A673 (cell line): Measurements from ENCODE around the gene DPYD. TPM values are rescaled to one million over a fixed set of nuclear protein-coding genes. Genes with fewer than 3 reads are reported as not detected.

ENCODE experiments used
- BruUV-seq: library from RNA; stranded (reverse); fragments of 400-500 nt; replicated peaks from 2 replicates; lab custom pipeline; 2021; lab: Mats Ljungman, UMichigan
- CTCF ChIA-PET: fragments of 300-600 bp; sonication (Branson Sonifier 250); formaldehyde crosslinking; loops from one replicate; lab custom pipeline; 2022; ENCODE audit warnings: antibody characterized with exemption; lab: Charles Lee
- POLR2A ChIA-PET: fragments of 300-600 bp; sonication (Branson Sonifier 250); formaldehyde crosslinking; loops from one replicate; lab custom pipeline; 2022; ENCODE audit warnings: antibody characterized with exemption; ENCODE audit not compliant: low non-redundant PET; lab: Charles Lee
- DNase-seq: peaks from one replicate; pipeline ENCODE4 v3.0.0-alpha.2; 2015; ENCODE audit warnings: low spot score
- H3K27ac ChIP-seq: fragments of 200-600 bp; sonication (generic); 2 replicates; pipeline ENCODE4 v1.5.1; 2016; ENCODE audit warnings: mixed run types, low read depth, mild to moderate bottlenecking, mixed read lengths, antibody characterized with exemption, low read length; ENCODE audit not compliant: poor library complexity, severe bottlenecking
- H3K27me3 ChIP-seq: fragments of 200-600 bp; sonication (generic); replicated peaks from 2 replicates; pipeline ENCODE4 v1.6.1; 2017; ENCODE audit warnings: mixed run types, low read depth, mild to moderate bottlenecking, mixed read lengths, antibody characterized with exemption, low read length; ENCODE audit not compliant: insufficient read depth, poor library complexity
- H3K36me3 ChIP-seq: fragments of 200-600 bp; sonication (generic); 2 replicates; pipeline ENCODE4 v1.6.1; 2016; ENCODE audit warnings: mixed run types, mild to moderate bottlenecking, mixed read lengths, antibody characterized with exemption, low read length; ENCODE audit not compliant: insufficient read depth, poor library complexity, severe bottlenecking
- H3K4me1 ChIP-seq: fragments of 200-600 bp; sonication (generic); 2 replicates; pipeline ENCODE4 v1.6.1; 2017; ENCODE audit warnings: mixed run types, mild to moderate bottlenecking, mixed read lengths, antibody characterized with exemption, low read length; ENCODE audit not compliant: insufficient read depth, poor library complexity, severe bottlenecking
- H3K4me3 ChIP-seq: fragments of 200-600 bp; sonication (generic); 2 replicates; pipeline ENCODE4 v1.5.1; 2016; ENCODE audit warnings: low read depth, mixed run types, mild to moderate bottlenecking, mixed read lengths, low read length; ENCODE audit not compliant: poor library complexity, severe bottlenecking
- H3K9me3 ChIP-seq: fragments of 200-600 bp; sonication (generic); 2 replicates; pipeline ENCODE4 v1.6.1; 2016; ENCODE audit warnings: mixed run types, low read depth, mild to moderate bottlenecking, mixed read lengths, antibody characterized with exemption, low read length; ENCODE audit not compliant: poor library complexity, severe bottlenecking
- EZH2 ChIP-seq: fragments of 200-600 bp; sonication (generic); IDR thresholded peaks from 2 replicates; pipeline ENCODE4 v1.6.1; 2017; ENCODE audit warnings: borderline replicate concordance, low read depth, mild to moderate bottlenecking, mixed read lengths, antibody characterized with exemption, low read length; ENCODE audit not compliant: poor library complexity, severe bottlenecking
- intact Hi-C: fragments of 100-400 bp; cut with micrococcal nuclease; formaldehyde crosslinking; loops from one replicate; pipeline ENCODE4 v1.10.0; 2022; ENCODE audit not compliant: unreplicated experiment
- total RNA-seq: library from RNA; stranded (reverse); gene quantifications from 2 replicates; pipeline ENCODE4 v1.2.3, GENCODE V29; 2021
- TF ChIP-seq, protein P1 (sequence below): fragments of 300-800, 200-600 bp; sonication (generic); conservative IDR thresholded peaks from 2 replicates; pipeline ENCODE4 v1.5.1; 2017; ENCODE audit warnings: low read depth, mild to moderate bottlenecking, antibody characterized with exemption, low read length, moderate library complexity, mixed read lengths

DPYD gene
- total RNA-seq, 1 experiment from 2014 or later, result 13.4 TPM

DNA sequence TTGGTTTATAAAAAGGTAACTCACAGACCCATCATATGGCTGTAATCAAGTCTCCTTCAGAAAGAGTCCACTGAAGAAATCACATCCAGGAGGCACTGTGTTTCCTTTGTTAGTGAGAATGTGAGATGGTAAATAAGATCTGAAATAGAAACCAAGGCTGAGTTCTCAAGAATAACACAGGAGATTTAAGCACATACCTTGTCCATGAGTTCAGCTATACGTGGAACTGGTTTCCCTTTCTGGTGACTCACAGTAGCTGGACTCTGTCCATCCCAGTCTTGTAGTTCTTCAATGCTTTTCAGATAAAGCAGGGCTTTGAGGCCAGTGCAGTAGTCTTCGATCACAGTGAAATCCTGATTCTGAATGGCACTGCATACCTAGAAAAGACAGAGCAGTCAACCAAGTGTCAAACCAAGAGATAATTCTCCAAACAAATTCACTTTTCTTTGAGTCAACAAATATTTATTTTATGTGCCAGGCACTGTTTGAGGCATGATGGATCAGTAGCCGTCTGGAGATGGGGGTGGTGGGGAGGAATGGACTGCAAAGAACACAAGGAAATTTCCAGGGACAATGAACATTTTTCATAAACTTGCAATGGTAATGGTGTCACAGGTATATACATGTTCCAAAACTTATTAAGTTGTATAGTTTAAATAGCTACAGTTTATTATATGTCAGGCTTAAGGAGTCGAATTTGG lies 727.8 kb downstream of the DPYD start:
- CTCF ChIA-PET, result no interaction called here
- intact Hi-C loops, result loop anchor here (5.0 to 10.0 kb wide), 2 partner anchors 632 to 859 kb away; no protein-coding TSS in a partner anchor
- Histone ChIP-seq H3K9me3 (no peaks in the 10 kb centered on the region), H3K4me1 (peaks cover 36% of the 10 kb centered on the region), H3K36me3 (no peaks in the 10 kb centered on the region), H3K27me3 (no peaks in the 10 kb centered on the region), H3K27ac (no peak overlapping the region), H3K4me3 (no peak overlapping the region)
- POLR2A ChIA-PET, result no interaction called here
- TF ChIP-seq, protein P1, sequence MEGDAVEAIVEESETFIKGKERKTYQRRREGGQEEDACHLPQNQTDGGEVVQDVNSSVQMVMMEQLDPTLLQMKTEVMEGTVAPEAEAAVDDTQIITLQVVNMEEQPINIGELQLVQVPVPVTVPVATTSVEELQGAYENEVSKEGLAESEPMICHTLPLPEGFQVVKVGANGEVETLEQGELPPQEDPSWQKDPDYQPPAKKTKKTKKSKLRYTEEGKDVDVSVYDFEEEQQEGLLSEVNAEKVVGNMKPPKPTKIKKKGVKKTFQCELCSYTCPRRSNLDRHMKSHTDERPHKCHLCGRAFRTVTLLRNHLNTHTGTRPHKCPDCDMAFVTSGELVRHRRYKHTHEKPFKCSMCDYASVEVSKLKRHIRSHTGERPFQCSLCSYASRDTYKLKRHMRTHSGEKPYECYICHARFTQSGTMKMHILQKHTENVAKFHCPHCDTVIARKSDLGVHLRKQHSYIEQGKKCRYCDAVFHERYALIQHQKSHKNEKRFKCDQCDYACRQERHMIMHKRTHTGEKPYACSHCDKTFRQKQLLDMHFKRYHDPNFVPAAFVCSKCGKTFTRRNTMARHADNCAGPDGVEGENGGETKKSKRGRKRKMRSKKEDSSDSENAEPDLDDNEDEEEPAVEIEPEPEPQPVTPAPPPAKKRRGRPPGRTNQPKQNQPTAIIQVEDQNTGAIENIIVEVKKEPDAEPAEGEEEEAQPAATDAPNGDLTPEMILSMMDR, result no peak
- TF ChIP-seq EZH2, result no peak
- BruUV-seq, result no TSS peak
- DNase-seq, result no peak

DNA sequence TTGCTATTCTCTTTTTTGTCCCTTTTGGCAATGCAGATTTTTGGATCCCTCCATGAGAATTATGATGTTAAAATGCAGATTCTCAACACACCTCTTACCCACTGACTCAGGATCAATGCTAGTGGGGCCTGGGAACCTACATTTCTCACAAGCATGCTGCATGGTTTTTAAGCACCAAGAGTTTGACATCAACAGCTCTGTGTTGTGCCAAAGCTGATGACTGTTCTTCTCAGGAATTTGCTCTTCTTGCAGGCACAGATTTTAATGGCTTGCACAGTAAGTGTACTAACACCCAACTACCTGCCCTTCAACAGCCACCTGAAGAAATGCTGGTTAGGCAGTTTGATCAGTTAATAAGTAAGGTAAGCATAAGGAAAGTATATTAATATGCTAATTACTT lies 730.5 kb downstream of the DPYD start:
- ChIA-PET CTCF (no interaction called here), POLR2A (no interaction called here)
- peaks cover 23% of the 10 kb centered on the region for H3K4me1 ChIP-seq
- no peaks in the 10 kb centered on the region for H3K27me3 ChIP-seq
- no peak overlapping the region for H3K4me3 ChIP-seq
- H3K36me3 ChIP-seq, result no peaks in the 10 kb centered on the region
- intact Hi-C loops, result loop anchor here (5.0 to 10.0 kb wide), 2 partner anchors 634 to 862 kb away; no protein-coding TSS in a partner anchor
- no peak for DNase-seq
- BruUV-seq, result no TSS peak
- no peaks in the 10 kb centered on the region for H3K9me3 ChIP-seq
- H3K27ac ChIP-seq, result no peak overlapping the region
- TF ChIP-seq EZH2, result no peak
- TF ChIP-seq, protein P1, result no peak

DNA sequence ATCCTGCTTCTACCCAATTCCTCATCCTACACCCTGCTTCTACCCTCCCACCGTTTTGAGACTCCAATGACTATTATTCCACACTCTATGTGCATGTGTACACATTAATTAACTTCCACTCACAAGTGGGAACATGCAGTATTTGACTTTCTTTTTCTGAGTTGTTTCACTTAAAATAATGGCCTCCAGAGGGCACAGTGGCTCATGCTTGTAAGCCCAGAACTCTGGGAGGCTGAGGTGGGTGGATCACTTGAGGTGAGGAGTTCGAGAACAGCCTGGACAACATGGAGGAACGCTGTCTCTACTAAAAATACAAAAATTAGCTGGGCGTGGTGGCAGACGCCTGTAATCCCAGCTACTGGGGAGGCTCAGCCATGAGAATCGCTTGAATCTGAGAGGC lies 734.5 kb downstream of the DPYD start:
- Histone ChIP-seq H3K36me3 (no peaks in the 10 kb centered on the region), H3K4me3 (no peak overlapping the region), H3K9me3 (no peaks in the 10 kb centered on the region), H3K27ac (no peak overlapping the region), H3K4me1 (peaks cover 8% of the 10 kb centered on the region), H3K27me3 (no peaks in the 10 kb centered on the region)
- ChIA-PET CTCF (interaction anchor here (0.6 kb wide), 1 partner anchor 518 kb away, joined by 3 read pairs; no protein-coding TSS in a partner anchor), POLR2A (no interaction called here)
- intact Hi-C loops, result no loop called here
- TF ChIP-seq EZH2, result no peak
- TF ChIP-seq, protein P1, result peak; percentile 58
- peak; percentile 41 for DNase-seq
- no TSS peak for BruUV-seq
